Adrenal gland (tissue), 5 donors: ENCODE data around the gene EPG5.

Source experiments
- CTCF ChIP-seq, 6 experiments: fragments of 450-650 bp in 4 of 6; fragments of 200-600 bp in 2 of 6; sonication (generic) in 1 of 6; IDR thresholded peaks; 1 replicate in 5 of 6; 2 replicates in 1 of 6; pipeline versions ENCODE4 v1.5.1 to v1.8.0; 2016 to 2021; ENCODE audit warnings: antibody characterized with exemption in 6 of 6, mild to moderate bottlenecking in 2 of 6, moderate library complexity in 1 of 6
- POLR2A ChIP-seq, 2 donors: fragments of 450-650 bp; IDR thresholded peaks; one replicate each; pipeline ENCODE4 v1.6.1; 2017; ENCODE audit warnings: antibody characterized with exemption in 2 of 2, mild to moderate bottlenecking in 2 of 2, moderate library complexity in 1 of 2
- donor health status: DM: no; HTN: no; CAD: no.

GRCh38 chr18:45879681-45880655 is 87.2 kb downstream of the EPG5 start:
- no peak for TF ChIP-seq POLR2A (IDR thresholded peaks at IDR 0.05)
- peak; percentile 93 to 100 (median 96) for TF ChIP-seq CTCF (IDR thresholded peaks at IDR 0.05)
